ENCODE results near the gene CBFA2T3. TPM values are rescaled to one million over a fixed set of nuclear protein-coding genes. Genes with fewer than 3 reads are reported as not detected.
"Not testable (repeated sequence)": the region's sequence is repeated elsewhere in the genome, so short reads cannot be mapped to it uniquely, and the experiment has no call there.

Gene CBFA2T3
- total and polyA plus RNA-seq, 8 donors, result 3.8 to 10.4 (median 5.4) TPM

DNA sequence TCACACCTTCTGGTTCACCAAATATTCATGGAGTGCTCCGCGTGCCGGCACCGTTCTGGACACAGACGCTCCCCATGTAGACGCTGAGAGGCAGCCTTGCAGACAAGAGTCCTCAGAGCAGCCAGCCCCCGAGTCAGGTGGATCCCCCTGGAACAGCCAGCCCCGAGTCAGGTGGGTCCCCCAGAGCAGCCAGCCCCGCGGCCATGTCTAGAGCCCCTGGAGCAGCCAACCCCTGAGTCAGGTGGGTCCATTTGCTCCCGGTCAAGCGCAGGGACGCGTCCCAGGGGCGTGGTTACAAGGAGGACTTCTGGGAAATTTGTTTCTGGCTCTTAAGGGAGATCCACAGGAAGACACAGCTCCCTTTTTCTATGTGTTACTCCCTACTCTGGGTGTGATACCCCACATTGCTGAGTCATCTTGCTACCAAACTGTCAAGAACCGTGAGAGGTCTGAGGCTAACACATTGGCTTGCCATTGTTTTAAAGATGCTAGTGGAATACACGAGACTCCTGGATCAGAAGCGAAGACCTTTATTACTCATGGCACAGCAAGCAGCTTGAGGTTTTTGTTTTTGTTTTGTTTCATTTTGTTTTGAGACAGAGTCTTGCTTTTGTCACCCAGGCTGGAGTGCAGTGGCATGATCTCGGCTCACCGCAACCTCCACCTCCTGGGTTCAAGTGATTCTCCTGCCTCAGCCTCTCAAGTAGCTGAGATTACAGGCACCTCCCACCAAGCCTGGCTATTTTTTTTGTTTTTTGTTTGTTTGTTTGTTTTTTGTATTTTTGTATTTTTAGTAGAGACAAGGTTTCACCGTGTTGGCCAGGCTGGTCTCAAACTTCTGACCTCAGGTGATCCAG is 43.3 kb upstream of the CBFA2T3 start:
- intact Hi-C loops (cut with DNase I), result no loop called here
- ATAC-seq (no peak), DNase-seq (peak in 1 of 4 donors; percentile 79)
- Histone ChIP-seq H3K36me3 (no peaks in the 10 kb centered on the region), H3K9me3 (no peaks in the 10 kb centered on the region), H3K4me3 (no peak overlapping the region), H3K27ac (no peak overlapping the region), H3K4me1 (no peaks in the 10 kb centered on the region), H3K27me3 (peaks cover 0 to 75% of the 10 kb centered on the region in 2 donors)
- TF ChIP-seq, protein P1, sequence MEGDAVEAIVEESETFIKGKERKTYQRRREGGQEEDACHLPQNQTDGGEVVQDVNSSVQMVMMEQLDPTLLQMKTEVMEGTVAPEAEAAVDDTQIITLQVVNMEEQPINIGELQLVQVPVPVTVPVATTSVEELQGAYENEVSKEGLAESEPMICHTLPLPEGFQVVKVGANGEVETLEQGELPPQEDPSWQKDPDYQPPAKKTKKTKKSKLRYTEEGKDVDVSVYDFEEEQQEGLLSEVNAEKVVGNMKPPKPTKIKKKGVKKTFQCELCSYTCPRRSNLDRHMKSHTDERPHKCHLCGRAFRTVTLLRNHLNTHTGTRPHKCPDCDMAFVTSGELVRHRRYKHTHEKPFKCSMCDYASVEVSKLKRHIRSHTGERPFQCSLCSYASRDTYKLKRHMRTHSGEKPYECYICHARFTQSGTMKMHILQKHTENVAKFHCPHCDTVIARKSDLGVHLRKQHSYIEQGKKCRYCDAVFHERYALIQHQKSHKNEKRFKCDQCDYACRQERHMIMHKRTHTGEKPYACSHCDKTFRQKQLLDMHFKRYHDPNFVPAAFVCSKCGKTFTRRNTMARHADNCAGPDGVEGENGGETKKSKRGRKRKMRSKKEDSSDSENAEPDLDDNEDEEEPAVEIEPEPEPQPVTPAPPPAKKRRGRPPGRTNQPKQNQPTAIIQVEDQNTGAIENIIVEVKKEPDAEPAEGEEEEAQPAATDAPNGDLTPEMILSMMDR (IDR thresholded peaks at IDR 0.05), result no peak

DNA sequence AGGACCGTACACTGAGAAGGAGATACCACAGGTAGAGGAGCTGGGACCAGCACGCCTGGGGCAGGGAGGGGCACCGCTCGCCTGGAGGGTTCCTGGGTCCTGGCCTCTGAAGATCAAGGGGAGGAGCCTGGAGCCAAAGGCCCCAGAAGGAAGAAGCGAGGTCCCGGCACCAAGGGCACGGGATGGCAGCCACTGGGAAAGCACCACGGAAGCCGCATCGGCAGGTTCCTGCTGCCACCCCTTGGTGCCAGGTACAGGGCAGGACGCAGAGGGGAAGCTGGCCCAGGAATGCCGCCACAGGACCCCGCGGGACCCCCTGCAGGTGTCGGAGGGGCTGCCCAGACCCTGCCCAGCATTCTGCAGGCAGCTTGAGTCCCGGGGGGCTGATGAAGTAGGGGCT is 42.5 kb upstream of the CBFA2T3 start:
- Histone ChIP-seq H3K4me3 (no peak overlapping the region), H3K36me3 (no peaks in the 10 kb centered on the region), H3K9me3 (no peaks in the 10 kb centered on the region), H3K4me1 (no peaks in the 10 kb centered on the region), H3K27me3 (peaks cover 0 to 76% of the 10 kb centered on the region in 2 donors), H3K27ac (no peak overlapping the region)
- DNase-seq (peak in 1 of 4 donors; percentile 62), ATAC-seq (no peak)
- TF ChIP-seq, protein P1 (IDR thresholded peaks at IDR 0.05), result no peak
- intact Hi-C loops (cut with DNase I), result no loop called here

DNA sequence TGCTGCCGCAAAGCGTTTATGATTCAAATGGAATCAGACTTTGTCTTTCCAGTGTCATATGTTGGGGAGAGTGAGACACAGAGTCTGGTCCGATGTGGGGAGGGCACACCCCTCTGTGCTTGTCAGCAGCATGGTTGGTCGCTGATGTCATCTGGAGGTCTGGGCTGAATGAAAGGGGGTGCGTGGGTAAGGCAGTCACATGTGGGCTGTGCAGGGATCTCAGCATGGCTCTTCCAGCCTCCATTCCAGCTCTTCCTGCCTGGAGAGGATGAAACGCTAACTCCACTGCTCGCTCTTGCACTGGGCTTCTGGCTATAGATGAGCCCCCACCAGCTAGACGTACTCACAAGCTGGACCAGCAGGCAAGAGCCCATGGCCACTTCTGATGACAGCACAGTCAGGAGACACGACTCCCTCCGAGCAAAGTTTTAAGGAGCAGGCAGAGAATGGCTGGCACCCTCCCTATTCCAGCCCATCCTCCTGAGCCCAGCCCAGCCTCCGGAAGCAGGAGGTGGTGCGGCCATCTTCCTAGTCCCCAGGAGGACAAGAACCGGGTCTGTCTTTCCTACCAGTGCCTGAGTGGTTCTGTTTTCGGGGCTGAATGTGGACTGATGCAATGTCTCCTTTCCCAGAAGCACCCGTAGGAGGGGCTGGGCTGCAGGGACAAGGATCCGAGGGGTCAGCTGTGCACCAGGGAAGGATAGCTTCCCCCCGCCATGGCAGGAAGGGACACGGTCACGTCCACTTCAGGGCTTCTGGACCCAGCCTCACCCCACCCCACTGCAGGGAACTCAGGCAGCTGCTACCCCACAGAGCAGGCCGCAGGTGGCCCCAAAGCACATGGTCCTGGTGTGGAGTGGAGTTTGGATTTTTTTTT is 41.5 kb upstream of the CBFA2T3 start:
- no peak overlapping the region for H3K27ac ChIP-seq
- peaks cover 0 to 73% of the 10 kb centered on the region in 2 donors for H3K27me3 ChIP-seq
- no peaks in the 10 kb centered on the region for H3K4me1 ChIP-seq
- TF ChIP-seq, protein P1 (IDR thresholded peaks at IDR 0.05), result no peak
- DNase-seq, result peak in 1 of 4 donors; percentile 45
- no peak for ATAC-seq
- intact Hi-C loops (cut with DNase I), result no loop called here
- H3K9me3 ChIP-seq, result no peaks in the 10 kb centered on the region
- no peak overlapping the region for H3K4me3 ChIP-seq
- H3K36me3 ChIP-seq, result no peaks in the 10 kb centered on the region

DNA sequence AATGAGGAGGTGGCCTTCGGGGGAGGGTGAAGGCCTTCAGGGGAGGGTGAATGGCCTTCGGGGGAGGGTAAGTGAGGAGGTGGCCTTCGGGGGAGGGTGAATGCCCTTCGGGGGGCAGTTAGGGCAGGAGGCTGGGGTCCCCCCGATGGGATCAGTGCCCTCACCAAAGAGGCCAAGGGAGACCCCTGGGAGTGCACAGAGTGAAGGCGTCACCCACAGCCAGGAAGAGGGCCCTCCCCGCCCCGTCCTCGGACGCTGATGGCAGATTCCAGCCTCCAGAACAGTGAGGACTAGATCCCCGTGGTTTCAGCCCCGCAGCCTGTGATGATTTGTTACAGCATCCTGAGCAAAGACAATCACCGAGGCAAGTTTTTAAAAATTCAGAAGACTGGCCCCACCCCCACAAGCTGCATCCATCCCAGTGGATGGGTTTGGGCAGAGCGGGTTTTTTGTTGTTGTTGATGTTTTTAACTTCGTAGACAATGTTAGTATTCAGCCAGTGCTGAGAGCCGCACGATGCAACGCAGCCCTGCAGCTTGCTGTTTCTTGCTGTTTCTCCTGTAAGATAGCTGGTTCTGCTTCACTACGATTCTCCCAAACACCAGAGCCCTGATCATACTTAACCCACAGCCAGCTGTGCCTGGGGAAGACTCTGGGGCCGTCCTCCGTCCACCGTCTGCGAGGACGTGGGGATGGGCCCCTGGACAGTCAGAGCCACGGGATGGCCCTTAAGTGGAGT is 40.7 kb upstream of the CBFA2T3 start:
- Histone ChIP-seq H3K4me3 (no peak overlapping the region), H3K36me3 (no peaks in the 10 kb centered on the region), H3K27me3 (peaks cover 0 to 78% of the 10 kb centered on the region in 2 donors), H3K9me3 (no peaks in the 10 kb centered on the region), H3K27ac (no peak overlapping the region), H3K4me1 (no peaks in the 10 kb centered on the region)
- DNase-seq (no peak), ATAC-seq (no peak)
- TF ChIP-seq, protein P1 (IDR thresholded peaks at IDR 0.05), result no peak
- intact Hi-C loops (cut with DNase I), result no loop called here

DNA sequence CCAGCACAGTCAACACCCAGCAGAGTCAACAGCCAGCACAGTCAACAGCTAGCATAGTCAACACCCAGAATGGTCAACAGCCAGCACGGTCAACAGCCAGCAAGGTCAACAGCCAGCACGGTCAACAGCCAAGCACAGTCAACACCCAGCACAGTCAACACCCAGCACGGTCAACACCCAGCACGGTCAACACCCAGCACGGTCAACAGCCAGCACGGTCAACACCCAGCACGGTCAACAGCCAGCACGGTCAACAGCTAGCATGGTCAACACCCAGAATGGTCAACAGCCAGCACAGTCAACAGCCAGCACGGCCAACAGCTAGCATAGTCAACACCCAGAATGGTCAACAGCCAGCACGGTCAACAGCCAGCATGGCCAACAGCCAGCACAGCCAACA is 39.6 kb upstream of the CBFA2T3 start:
- H3K4me1 ChIP-seq; H3K36me3 ChIP-seq; ATAC-seq; intact Hi-C loops (cut with DNase I); DNase-seq; H3K4me3 ChIP-seq; H3K9me3 ChIP-seq; H3K27ac ChIP-seq: not testable (repeated sequence)
- peaks cover 0 to 68% of the 10 kb centered on the region in 2 donors for H3K27me3 ChIP-seq
